Ovary (tissue), 3 donors: ENCODE results near the gene LBX2.

Experiments
- POLR2A ChIP-seq: fragments of 450-650 bp; IDR thresholded peaks from one replicate; pipeline ENCODE4 v1.6.1; 2017; ENCODE audit warnings: antibody characterized with exemption, mild to moderate bottlenecking, moderate library complexity
- TF ChIP-seq, protein P1 (sequence below), 3 donors: fragments of 450-650 bp in 2 of 3; fragments of 200-600 bp in 1 of 3; IDR thresholded peaks; one replicate each; pipeline versions ENCODE4 v1.5.1 to v1.8.0; 2016 to 2022; ENCODE audit warnings: antibody characterized with exemption in 3 of 3, mild to moderate bottlenecking in 1 of 3
- donor health status: DM: no; HTN: no; CAD: no.

DNA sequence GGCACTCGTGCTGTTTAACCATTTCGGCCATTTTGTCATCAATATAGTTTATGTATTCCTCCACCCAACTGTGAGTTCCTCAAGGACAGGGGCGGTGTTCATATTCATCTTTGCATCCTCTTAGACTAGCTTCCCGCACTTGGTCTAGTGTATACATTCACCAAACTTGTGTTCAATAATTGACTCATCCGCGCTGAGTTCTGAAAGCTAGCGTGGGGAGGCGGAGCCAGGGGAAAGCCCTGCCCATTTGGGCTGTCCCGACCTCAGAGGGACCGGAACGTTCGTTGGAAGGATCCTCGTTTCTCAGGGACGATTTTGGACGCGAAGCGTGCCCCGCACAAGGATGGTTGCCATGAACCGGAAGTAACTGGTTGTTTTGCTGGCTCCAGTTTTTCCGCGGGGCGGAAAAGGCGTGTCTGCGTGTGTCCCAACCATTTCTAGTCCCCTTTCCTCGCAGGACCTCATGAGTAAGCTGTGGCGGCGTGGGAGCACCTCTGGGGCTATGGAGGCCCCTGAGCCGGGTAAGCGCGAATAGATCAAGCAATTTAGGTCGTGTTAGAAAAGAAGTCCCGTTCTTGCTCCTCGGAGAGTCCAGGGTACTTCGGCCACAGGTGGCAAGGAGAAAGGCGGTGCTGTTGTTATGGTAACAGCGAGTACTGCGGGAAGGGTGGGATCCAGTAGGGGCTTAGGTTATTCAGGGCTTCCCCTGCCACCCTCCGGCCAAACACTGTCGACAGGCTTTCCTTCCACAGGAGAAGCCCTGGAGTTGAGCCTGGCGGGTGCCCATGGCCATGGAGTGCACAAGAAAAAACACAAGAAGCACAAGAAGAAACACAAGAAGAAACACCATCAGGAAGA, 44.5 kb downstream of the LBX2 start, which contains the start of gene INO80B:
- TF ChIP-seq, protein P1, sequence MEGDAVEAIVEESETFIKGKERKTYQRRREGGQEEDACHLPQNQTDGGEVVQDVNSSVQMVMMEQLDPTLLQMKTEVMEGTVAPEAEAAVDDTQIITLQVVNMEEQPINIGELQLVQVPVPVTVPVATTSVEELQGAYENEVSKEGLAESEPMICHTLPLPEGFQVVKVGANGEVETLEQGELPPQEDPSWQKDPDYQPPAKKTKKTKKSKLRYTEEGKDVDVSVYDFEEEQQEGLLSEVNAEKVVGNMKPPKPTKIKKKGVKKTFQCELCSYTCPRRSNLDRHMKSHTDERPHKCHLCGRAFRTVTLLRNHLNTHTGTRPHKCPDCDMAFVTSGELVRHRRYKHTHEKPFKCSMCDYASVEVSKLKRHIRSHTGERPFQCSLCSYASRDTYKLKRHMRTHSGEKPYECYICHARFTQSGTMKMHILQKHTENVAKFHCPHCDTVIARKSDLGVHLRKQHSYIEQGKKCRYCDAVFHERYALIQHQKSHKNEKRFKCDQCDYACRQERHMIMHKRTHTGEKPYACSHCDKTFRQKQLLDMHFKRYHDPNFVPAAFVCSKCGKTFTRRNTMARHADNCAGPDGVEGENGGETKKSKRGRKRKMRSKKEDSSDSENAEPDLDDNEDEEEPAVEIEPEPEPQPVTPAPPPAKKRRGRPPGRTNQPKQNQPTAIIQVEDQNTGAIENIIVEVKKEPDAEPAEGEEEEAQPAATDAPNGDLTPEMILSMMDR (IDR thresholded peaks at IDR 0.05): no peak
- TF ChIP-seq POLR2A: no peak
